ENCODE data around the gene UGP2.

DNA sequence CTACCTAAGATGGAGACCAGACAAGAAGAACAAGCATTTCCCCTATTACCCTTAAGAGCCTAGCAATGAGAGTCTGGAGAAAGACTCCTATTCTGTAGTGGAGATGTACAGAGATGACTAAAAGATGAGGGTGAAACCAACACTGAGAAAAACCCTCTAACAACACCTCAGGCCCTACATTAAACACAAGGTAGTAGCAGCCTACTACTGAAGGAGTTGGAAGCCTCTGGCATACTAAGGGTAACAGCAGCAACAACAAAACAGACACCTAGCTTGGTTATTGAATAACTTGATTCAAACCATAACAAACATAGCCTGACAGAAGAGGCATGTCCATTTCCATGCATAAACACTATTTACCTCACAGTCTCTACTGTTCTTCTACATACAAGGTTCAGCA is 60.5 kb downstream of the UGP2 start:
- TF ChIP-seq, protein P1, sequence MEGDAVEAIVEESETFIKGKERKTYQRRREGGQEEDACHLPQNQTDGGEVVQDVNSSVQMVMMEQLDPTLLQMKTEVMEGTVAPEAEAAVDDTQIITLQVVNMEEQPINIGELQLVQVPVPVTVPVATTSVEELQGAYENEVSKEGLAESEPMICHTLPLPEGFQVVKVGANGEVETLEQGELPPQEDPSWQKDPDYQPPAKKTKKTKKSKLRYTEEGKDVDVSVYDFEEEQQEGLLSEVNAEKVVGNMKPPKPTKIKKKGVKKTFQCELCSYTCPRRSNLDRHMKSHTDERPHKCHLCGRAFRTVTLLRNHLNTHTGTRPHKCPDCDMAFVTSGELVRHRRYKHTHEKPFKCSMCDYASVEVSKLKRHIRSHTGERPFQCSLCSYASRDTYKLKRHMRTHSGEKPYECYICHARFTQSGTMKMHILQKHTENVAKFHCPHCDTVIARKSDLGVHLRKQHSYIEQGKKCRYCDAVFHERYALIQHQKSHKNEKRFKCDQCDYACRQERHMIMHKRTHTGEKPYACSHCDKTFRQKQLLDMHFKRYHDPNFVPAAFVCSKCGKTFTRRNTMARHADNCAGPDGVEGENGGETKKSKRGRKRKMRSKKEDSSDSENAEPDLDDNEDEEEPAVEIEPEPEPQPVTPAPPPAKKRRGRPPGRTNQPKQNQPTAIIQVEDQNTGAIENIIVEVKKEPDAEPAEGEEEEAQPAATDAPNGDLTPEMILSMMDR (IDR thresholded peaks at IDR 0.05), result no peak
- no peak for TF ChIP-seq POLR2A (IDR thresholded peaks at IDR 0.05)

Measured in Peyer's patch (tissue), 4 donors.